ENCODE results near the gene RXRA. TPM values are rescaled to one million over a fixed set of nuclear protein-coding genes. Genes with fewer than 3 reads are reported as not detected.

The RXRA gene
- total RNA-seq, 6 experiments from 2014 or later = 105 to 165 (median 131) TPM

- peak in 1 of 3 donors; percentile 31 for DNase-seq
- H3K4me1 ChIP-seq = no peaks in the 10 kb centered on the region
- no peak for ATAC-seq
- no peak overlapping the region for H3K27ac ChIP-seq
- H3K27me3 ChIP-seq = no peaks in the 10 kb centered on the region
- H3K36me3 ChIP-seq = no peaks in the 10 kb centered on the region
- H3K4me3 ChIP-seq = no peak overlapping the region
- intact Hi-C loops (cut with DNase I) = no loop called here
- no peaks in the 10 kb centered on the region for H3K9me3 ChIP-seq
- WGBS (ENCODE audit: insufficient coverage, low coverage, low lambda C conversion rate, missing lambda C conversion rate) = 87% methylated on average over 3 of the region's 10 CpGs
- TF ChIP-seq, protein P1, sequence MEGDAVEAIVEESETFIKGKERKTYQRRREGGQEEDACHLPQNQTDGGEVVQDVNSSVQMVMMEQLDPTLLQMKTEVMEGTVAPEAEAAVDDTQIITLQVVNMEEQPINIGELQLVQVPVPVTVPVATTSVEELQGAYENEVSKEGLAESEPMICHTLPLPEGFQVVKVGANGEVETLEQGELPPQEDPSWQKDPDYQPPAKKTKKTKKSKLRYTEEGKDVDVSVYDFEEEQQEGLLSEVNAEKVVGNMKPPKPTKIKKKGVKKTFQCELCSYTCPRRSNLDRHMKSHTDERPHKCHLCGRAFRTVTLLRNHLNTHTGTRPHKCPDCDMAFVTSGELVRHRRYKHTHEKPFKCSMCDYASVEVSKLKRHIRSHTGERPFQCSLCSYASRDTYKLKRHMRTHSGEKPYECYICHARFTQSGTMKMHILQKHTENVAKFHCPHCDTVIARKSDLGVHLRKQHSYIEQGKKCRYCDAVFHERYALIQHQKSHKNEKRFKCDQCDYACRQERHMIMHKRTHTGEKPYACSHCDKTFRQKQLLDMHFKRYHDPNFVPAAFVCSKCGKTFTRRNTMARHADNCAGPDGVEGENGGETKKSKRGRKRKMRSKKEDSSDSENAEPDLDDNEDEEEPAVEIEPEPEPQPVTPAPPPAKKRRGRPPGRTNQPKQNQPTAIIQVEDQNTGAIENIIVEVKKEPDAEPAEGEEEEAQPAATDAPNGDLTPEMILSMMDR (IDR thresholded peaks at IDR 0.05) = no peak
- no peak for TF ChIP-seq POLR2A (IDR thresholded peaks at IDR 0.05)
These were observed 156.0 kb downstream of the RXRA start for GRCh38 chr9:134482226-134482625.

- no peak for ATAC-seq
- TF ChIP-seq POLR2A (IDR thresholded peaks at IDR 0.05) = no peak
- TF ChIP-seq, protein P1 (IDR thresholded peaks at IDR 0.05) = no peak
These were observed 157.3 kb downstream of the RXRA start for GRCh38 chr9:134483361-134484184.

DNA sequence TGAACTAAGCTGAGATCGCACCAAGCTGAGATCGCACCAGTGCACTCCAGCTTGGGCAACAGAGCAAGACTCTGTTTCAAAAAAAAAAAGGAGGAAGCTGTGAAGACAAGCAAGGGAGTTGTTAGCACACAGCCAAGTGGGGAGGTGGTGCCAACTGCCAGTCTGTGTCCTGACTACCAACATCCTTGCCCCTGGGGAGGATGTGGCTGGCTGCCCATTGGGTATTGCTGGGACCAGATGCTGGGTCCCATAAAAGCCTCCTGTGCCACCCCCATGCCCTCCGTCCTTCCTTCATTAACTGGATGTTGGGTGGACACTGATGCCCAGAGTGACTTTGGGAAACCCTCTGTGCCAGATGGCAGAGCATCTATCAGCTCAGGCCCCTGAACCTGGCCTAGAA, 158.2 kb downstream of the RXRA start:
- Histone ChIP-seq H3K27me3 (no peaks in the 10 kb centered on the region), H3K4me3 (no peak overlapping the region), H3K9me3 (no peaks in the 10 kb centered on the region), H3K4me1 (no peaks in the 10 kb centered on the region), H3K27ac (no peak overlapping the region), H3K36me3 (no peaks in the 10 kb centered on the region)
- intact Hi-C loops (cut with DNase I) = no loop called here
- TF ChIP-seq, protein P1 (IDR thresholded peaks at IDR 0.05) = no peak
- no peak for TF ChIP-seq POLR2A (IDR thresholded peaks at IDR 0.05)
- WGBS (ENCODE audit: insufficient coverage, low coverage, low lambda C conversion rate, missing lambda C conversion rate) = 92% methylated on average over 2 of the region's 3 CpGs
- DNase-seq (peak in 1 of 3 donors; percentile 32), ATAC-seq (no peak)

More at GRCh38 chr9:134483361-134484184, 157.3 kb downstream of the RXRA start:
- Histone ChIP-seq H3K27me3 (no peaks in the 10 kb centered on the region), H3K36me3 (no peaks in the 10 kb centered on the region), H3K9me3 (no peaks in the 10 kb centered on the region), H3K27ac (no peak overlapping the region), H3K4me3 (no peak overlapping the region), H3K4me1 (no peaks in the 10 kb centered on the region)
- WGBS (ENCODE audit: insufficient coverage, low coverage, low lambda C conversion rate, missing lambda C conversion rate) = 58% methylated on average over 10 of the region's 24 CpGs
- intact Hi-C loops (cut with DNase I) = no loop called here
- peak in 1 of 3 donors; percentile 25 for DNase-seq

DNA sequence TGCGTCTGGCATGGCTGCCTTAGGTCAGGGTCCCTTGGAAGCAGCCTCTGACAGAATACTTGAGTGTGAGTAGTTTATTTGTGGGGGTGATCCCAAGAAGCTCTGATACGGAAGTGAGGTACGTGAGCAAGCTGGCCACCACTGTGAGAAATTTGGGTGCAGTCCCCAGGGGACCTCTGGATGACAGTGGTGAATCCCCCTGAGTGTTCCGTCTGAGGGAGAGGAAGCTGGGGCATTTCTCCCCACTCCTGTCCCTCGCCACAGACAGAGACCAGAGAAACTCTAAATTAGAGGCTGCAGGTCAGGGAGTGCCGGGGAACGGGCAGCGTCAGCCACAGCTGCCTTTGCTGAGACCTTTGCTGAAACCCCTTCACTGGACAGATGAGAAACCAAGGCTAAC, 159.4 kb downstream of the RXRA start:
- TF ChIP-seq, protein P1 (IDR thresholded peaks at IDR 0.05) = no peak
- no peak for TF ChIP-seq POLR2A (IDR thresholded peaks at IDR 0.05)
- Histone ChIP-seq H3K4me3 (no peak overlapping the region), H3K27me3 (no peaks in the 10 kb centered on the region), H3K27ac (no peak overlapping the region), H3K4me1 (no peaks in the 10 kb centered on the region), H3K9me3 (no peaks in the 10 kb centered on the region), H3K36me3 (no peaks in the 10 kb centered on the region)
- intact Hi-C loops (cut with DNase I) = no loop called here
- WGBS (ENCODE audit: insufficient coverage, low coverage, low lambda C conversion rate, missing lambda C conversion rate) = 70% methylated on average over 2 of the region's 8 CpGs
- ATAC-seq = no peak
- DNase-seq = peak in 1 of 3 donors; percentile 4
